Activated T-cell treated with anti-CD3 and anti-CD28 coated beads for 24 hours (primary cell): ENCODE data around the gene GUK1.

Experiments
- DNase-seq: peaks from one replicate; pipeline ENCODE4 v3.0.0-alpha.2; 2020; ENCODE audit warnings: low read depth

Gene GUK1

DNA sequence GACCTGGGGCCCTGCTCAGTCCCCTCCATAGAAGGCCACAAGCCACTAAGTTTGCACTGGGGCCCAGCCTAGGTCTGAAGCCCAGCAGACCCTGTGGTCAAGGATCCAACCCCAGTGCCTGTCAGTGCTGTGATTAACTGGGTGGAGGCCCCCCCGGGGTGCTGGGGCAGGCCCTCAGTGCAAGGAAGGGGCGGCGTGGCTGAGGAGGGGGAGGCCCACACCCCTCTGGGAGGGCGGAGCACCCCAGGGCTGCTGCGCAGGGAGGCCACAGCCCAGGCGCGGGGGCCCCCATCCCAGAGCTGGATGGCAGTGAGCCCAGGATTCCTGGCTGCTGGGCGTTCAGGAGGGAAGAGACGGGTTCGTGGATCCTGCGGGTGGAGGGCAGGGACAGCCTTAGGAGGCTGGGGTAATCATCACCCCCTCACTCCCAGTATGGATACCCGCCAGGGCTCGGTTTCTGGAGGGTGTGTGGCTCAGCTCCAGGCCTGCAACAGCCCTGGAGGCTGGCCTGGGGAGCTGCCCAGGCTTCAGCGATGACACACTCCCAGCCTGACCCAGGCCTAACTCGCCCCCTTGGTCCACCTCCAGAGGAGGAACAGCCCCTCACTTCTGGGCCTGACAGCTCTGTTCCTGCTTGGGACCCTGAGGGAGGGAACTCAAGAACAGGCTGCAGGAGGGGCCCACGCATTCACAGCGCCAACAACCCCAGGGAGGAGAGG, 10.5 kb downstream of the GUK1 start:
- no peak for DNase-seq

DNA sequence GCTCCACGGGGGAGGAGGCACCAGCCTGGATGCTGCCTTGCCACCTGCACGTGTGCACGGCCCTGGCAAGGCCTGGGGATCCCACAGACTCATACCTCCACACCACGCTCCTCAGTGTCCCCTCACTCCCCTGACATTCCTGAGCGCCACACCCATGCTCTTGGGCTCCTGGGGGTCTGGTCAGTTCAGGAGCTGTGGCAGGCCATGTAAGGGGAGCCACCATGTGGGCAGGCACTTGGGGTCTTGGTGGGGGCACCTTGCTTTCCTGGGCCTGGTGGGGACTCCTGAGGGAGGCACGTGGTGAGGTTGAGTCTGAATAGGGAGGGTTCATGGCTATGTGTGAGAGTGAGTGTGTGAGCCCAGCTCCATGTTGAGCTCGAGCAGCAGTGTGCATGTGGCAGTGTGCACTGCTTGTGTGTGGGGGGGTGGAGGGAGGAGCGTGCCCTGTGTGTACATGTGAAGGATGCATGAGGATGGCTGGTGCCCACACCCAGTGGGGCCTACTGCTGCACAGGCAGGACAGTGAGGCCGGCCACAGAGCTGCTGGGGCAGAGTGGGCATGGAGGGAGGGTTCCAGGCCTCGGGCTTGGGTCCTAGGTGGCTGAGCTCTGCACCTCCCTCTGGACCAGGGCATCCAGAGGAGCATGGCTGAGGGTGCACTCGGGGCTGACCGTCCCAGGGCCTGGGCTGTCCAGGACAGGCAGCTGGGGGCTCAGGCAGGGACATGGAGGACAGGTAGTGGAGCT, 11.3 kb downstream of the GUK1 start:
- DNase-seq, result no peak

GRCh38 chr1:228152097-228152917, 12.2 kb downstream of the GUK1 start:
- DNase-seq, result no peak

DNA sequence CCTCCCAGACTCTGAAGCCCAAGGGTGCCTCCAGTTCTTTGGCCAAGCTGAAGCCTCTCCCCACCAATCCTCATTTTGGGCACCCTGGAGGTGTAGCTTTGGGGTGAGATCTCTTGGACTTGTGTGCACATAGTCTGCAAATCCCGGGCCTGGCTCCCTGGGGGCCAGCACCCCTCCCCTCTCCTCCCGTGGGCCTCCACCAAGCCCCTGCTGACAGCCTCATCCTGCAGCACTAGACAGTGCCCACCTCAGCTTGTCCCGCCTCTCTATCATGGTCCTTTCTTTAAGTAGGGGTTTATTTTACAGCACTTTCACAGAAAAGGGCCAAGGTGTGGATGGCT, 12.8 kb downstream of the GUK1 start:
- DNase-seq, result no peak

DNA sequence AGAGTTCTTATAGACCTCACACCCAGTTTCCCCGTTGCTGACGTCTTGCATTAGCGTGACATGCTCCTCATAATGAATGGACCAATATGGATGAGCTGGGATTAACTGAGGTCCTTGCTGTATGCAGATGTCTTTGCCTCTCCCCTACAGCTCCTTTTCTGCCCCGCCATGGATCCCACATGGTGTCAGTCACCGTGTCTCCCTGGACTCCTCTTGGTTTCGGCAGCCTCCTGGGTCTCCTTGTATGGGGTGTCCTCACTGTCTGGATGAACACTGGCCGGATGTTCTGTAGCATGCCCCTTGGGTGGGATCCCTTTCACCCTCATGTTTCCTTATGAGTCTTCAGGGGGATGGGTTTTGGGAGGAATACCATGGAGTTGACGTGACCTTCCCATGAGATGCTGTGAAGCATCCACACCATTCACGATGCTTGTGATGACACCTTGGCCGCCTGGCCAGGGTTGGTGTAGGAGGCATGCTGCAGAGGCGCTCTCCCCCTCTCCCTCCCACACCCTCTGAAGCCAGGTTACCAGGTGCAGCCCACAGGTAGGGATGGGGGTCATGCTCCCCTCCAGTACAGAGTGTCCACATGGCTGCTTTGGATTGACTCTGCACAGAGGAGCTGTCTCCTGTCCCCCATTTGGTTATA, 14.1 kb downstream of the GUK1 start:
- DNase-seq, result no peak

GRCh38 chr1:228154670-228155571, 14.8 kb downstream of the GUK1 start:
- peak; percentile 24 for DNase-seq

GRCh38 chr1:228155596-228156514, 15.8 kb downstream of the GUK1 start:
- DNase-seq, result no peak

GRCh38 chr1:228156515-228156881, 16.4 kb downstream of the GUK1 start:
- DNase-seq, result no peak

- DNase-seq, result no peak
Measured at GRCh38 chr1:228156941-228157728, 17.1 kb downstream of the GUK1 start.

GRCh38 chr1:228157729-228158126, 17.6 kb downstream of the GUK1 start:
- no peak for DNase-seq

DNA sequence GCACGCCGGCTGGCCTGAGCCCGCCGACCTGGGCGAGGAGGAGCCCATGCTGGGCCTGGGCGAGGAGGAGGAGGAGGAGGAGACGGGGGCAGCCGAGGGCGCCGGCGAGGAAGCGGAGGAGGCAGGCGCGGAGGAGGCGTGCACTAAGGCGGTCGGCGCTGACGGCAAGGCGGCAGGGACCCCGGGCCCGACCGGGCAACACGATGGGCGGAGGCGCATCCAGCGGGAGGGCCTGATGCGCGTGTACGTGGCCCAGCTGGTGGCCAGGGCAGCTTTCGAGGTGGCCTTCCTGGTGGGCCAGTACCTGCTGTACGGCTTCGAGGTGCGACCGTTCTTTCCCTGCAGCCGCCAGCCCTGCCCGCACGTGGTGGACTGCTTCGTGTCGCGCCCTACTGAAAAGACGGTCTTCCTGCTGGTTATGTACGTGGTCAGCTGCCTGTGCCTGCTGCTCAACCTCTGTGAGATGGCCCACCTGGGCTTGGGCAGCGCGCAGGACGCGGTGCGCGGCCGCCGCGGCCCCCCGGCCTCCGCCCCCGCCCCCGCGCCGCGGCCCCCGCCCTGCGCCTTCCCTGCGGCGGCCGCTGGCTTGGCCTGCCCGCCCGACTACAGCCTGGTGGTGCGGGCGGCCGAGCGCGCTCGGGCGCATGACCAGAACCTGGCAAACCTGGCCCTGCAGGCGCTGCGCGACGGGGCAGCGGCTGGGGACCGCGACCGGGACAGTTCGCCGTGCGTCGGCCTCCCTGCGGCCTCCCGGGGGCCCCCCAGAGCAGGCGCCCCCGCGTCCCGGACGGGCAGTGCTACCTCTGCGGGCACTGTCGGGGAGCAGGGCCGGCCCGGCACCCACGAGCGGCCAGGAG, 18.3 kb downstream of the GUK1 start:
- DNase-seq, result no peak

DNA sequence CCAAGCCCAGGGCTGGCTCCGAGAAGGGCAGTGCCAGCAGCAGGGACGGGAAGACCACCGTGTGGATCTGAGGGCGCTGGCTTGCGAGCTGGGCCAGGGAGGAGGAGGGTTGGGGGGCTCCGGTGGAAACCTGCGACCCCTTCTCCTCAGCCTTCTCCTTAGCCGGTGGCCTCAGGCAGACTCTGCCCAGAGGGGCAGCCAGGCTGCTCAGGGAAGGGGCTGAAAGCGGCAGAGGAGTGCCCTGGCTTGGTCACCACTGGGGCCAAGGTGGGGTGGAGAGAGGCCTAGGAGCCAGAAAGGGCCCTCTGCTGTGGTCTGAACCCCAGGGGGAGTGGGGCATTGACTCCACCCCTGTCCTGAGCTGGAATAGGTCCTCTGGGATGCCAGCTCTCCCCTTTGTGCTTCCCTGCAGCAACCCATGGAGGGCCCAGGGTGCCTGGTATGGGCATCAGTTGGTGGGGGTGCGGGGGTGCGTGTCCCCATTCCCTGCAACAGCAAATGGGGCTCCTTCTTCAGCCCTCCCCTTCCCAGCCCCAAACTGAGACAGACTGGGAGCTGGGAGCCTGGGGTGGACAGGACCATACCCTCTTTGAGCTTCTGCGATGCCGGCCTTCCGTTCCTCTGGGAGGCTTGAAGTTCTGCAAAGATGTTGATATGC, 19.1 kb downstream of the GUK1 start:
- no peak for DNase-seq

DNA sequence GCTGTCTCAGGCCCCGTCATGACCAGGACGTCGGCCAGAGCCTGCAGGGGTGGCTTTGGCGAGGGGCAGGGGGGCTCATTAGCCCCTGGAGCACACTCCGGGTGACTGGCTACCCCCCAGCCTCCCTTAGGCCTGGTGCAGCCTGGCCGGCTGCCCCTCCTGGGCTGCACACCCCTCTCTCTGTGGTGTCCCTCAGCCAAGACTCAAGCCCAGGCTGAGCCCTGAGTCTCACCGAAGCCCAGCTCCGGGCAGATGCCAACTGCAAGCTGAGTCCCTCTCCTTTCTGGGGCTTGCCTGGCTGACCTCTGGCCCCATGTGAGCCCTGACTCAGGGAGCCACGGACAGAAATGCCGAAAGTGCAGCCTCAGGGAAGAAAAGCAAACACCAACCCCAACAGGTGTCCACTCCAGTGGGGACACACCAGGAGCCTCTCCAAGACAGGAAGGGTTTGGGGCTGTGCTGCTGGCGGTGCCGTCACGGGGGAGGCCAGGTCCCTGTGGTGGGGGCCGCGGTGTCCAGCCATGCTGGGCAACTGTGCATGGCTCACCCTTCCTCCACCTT, 20.2 kb downstream of the GUK1 start:
- DNase-seq, result no peak

DNA sequence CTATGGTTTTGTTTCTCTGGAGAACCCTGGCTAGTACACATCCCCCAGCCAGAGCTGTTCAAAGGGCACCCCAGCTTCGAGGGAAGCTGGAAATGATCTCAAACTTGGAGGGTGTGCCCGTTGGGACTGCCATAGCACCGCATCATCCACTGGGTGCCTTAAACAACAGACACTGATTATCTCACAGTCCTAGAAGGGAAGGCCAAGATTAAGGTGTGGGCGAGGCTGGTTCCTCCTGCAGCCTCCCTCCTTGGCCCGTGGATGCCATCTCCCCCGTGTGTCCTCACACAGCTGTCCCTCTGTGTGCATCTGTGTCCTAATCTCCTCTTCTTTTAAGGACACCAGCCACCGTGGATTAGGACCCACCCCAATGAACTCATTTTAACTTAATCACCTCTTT, 21.3 kb downstream of the GUK1 start:
- no peak for DNase-seq

DNA sequence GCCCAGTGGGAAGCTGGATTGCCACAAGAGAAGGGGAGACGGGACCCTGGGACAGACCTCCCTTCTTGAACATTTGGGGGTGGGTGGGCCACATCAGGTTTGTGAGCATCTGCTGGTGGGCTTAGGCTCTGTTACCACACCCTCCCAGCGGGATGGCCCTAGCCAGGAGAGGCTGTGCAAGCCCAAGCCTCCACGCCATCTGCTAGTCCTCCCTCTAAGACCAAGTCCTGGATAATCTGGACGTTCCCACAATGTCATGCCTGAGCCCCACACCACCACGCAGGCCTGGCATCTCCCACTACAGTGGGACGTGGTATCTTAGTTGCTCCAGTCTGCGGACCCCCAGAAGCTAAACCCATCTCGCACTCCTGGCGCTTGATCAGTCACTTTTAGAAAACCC, 21.8 kb downstream of the GUK1 start:
- DNase-seq, result no peak

GRCh38 chr1:228162286-228163006, 22.4 kb downstream of the GUK1 start:
- no peak for DNase-seq
